Upper lobe of right lung (tissue), 1 donor: Measurements from ENCODE around the gene RSPH4A. TPM values are rescaled to one million over a fixed set of nuclear protein-coding genes. Genes with fewer than 3 reads are reported as not detected.
"Not testable (repeated sequence)": the region's sequence is repeated elsewhere in the genome, so short reads cannot be mapped to it uniquely, and the experiment has no call there.

Source experiments
- ATAC-seq: fragments of 200-7000 bp; cut with Tn5 transposase; one replicate; pipeline ENCODE4 v1.9.1; 2020; ENCODE audit warnings: mild to moderate bottlenecking, moderate library complexity
- DNase-seq: peaks from one replicate; pipeline ENCODE4 v3.0.0-alpha.2; 2020
- H3K27ac ChIP-seq: fragments of 200-600 bp; one replicate; pipeline ENCODE4 v1.8.0; 2022
- H3K27me3 ChIP-seq: fragments of 200-600 bp; one replicate; pipeline ENCODE4 v1.8.0; 2022; ENCODE audit warnings: mild to moderate bottlenecking
- H3K36me3 ChIP-seq: fragments of 200-600 bp; one replicate; pipeline ENCODE4 v1.8.0; 2022
- H3K4me1 ChIP-seq: fragments of 200-600 bp; one replicate; pipeline ENCODE4 v1.8.0; 2022
- H3K4me3 ChIP-seq: fragments of 200-600 bp; one replicate; pipeline ENCODE4 v1.8.0; 2022; ENCODE audit warnings: mild to moderate bottlenecking
- H3K9me3 ChIP-seq: fragments of 200-600 bp; one replicate; pipeline ENCODE4 v1.8.0; 2022
- CTCF ChIP-seq: fragments of 200-600 bp; IDR thresholded peaks from one replicate; pipeline ENCODE4 v1.8.0; 2022; ENCODE audit warnings: antibody characterized with exemption
- intact Hi-C: fragments of 100-400 bp; cut with DNase I; formaldehyde crosslinking; loops from one replicate; pipeline ENCODE4 v1.11.0; 2022
- total RNA-seq: library from RNA; stranded (reverse); fragmentation: NEBNext Ultra II Directional; extraction: Animal tissue kit (Norgen Biotek cat#: 25700); gene quantifications from one replicate; pipeline ENCODE4 v1.2.1, GENCODE V29; 2021
- donor health status: DM: no; HTN: yes; CAD: no; lungs with severe emphysema.

RSPH4A gene
- total RNA-seq, 1 donor from 2014 or later = 0.72 TPM

- ATAC-seq = no peak
These were observed 45.9 kb downstream of the RSPH4A start for GRCh38 chr6:116662202-116662601.

GRCh38 chr6:116663308-116663707 lies 47.0 kb downstream of the RSPH4A start:
- H3K27ac ChIP-seq = no peak overlapping the region
- no peak for DNase-seq
- H3K36me3 ChIP-seq = peaks cover 5% of the 10 kb centered on the region
- intact Hi-C loops = no loop called here
- no peaks in the 10 kb centered on the region for H3K9me3 ChIP-seq
- no peak for TF ChIP-seq CTCF
- no peaks in the 10 kb centered on the region for H3K27me3 ChIP-seq
- no peak overlapping the region for H3K4me3 ChIP-seq
- no peak for ATAC-seq
- peaks cover 21% of the 10 kb centered on the region for H3K4me1 ChIP-seq

More at GRCh38 chr6:116662202-116662601, 45.9 kb downstream of the RSPH4A start:
- no peaks in the 10 kb centered on the region for H3K27me3 ChIP-seq
- no peaks in the 10 kb centered on the region for H3K9me3 ChIP-seq
- H3K27ac ChIP-seq = no peak overlapping the region
- H3K4me3 ChIP-seq = no peak overlapping the region
- intact Hi-C loops = no loop called here
- no peak for TF ChIP-seq CTCF
- peaks cover 21% of the 10 kb centered on the region for H3K4me1 ChIP-seq
- peaks cover 15% of the 10 kb centered on the region for H3K36me3 ChIP-seq
- DNase-seq = no peak

- H3K4me1 ChIP-seq = peaks cover 21% of the 10 kb centered on the region
- H3K9me3 ChIP-seq, H3K36me3 ChIP-seq, H3K27me3 ChIP-seq, H3K27ac ChIP-seq, DNase-seq, ATAC-seq, intact Hi-C loops, H3K4me3 ChIP-seq: not testable (repeated sequence)
These were observed 47.9 kb downstream of the RSPH4A start for GRCh38 chr6:116664169-116664568.

- no peaks in the 10 kb centered on the region for H3K27me3 ChIP-seq
- no peak overlapping the region for H3K27ac ChIP-seq
- no peak for DNase-seq
- no peaks in the 10 kb centered on the region for H3K9me3 ChIP-seq
- intact Hi-C loops = no loop called here
- no peak for ATAC-seq
- peaks cover 21% of the 10 kb centered on the region for H3K4me1 ChIP-seq
- no peak for TF ChIP-seq CTCF
- H3K4me3 ChIP-seq = no peak overlapping the region
- H3K36me3 ChIP-seq = no peaks in the 10 kb centered on the region
These were observed 49.2 kb downstream of the RSPH4A start for GRCh38 chr6:116665464-116665863.

- no peak for ATAC-seq
- intact Hi-C loops = no loop called here
- peaks cover 21% of the 10 kb centered on the region for H3K4me1 ChIP-seq
- no peak for DNase-seq
- H3K27me3 ChIP-seq = no peaks in the 10 kb centered on the region
- no peaks in the 10 kb centered on the region for H3K9me3 ChIP-seq
- H3K27ac ChIP-seq = no peak overlapping the region
- no peaks in the 10 kb centered on the region for H3K36me3 ChIP-seq
- H3K4me3 ChIP-seq = no peak overlapping the region
- no peak for TF ChIP-seq CTCF
These were observed 50.6 kb downstream of the RSPH4A start for GRCh38 chr6:116666869-116667268.

- ATAC-seq = peak; percentile 39
- no peak overlapping the region for H3K27ac ChIP-seq
- intact Hi-C loops = no loop called here
These were observed 51.3 kb downstream of the RSPH4A start for GRCh38 chr6:116667623-116668022.

More at GRCh38 chr6:116667623-116668022, 51.3 kb downstream of the RSPH4A start:
- no peak for TF ChIP-seq CTCF
- DNase-seq = no peak
- Histone ChIP-seq H3K4me1 (peaks cover 21% of the 10 kb centered on the region), H3K4me3 (peak overlapping the region; percentile 94), H3K27me3 (no peaks in the 10 kb centered on the region), H3K36me3 (no peaks in the 10 kb centered on the region), H3K9me3 (no peaks in the 10 kb centered on the region)
